Effector memory CD4-positive, alpha-beta T cell (primary cell): ENCODE results near the gene AKT1S1.

Source experiments
- DNase-seq, 3 donors: peaks; one replicate each; pipeline ENCODE4 v3.0.0-alpha.2; 2020
- H3K27ac ChIP-seq: 2 replicates; pipeline ENCODE4 v1.7.0; 2013; ENCODE audit warnings: mild to moderate bottlenecking, low read length, moderate library complexity; ENCODE audit not compliant: insufficient read depth, poor library complexity, severe bottlenecking
- H3K27me3 ChIP-seq: replicated peaks from 2 replicates; pipeline ENCODE4 v1.7.0; 2013; ENCODE audit warnings: mild to moderate bottlenecking, low read length; ENCODE audit not compliant: insufficient read depth, control insufficient read depth, poor library complexity, severe bottlenecking
- H3K36me3 ChIP-seq: 2 replicates; pipeline ENCODE4 v1.7.0; 2013; ENCODE audit warnings: mild to moderate bottlenecking, low read length, moderate library complexity; ENCODE audit not compliant: control insufficient read depth, insufficient read depth
- H3K4me1 ChIP-seq: 2 replicates; pipeline ENCODE4 v1.7.0; 2013; ENCODE audit warnings: low read length, mild to moderate bottlenecking; ENCODE audit not compliant: control insufficient read depth, insufficient read depth, poor library complexity, severe bottlenecking
- H3K4me3 ChIP-seq: 2 replicates; pipeline ENCODE4 v1.7.0; 2013; ENCODE audit warnings: low read length, low read depth, mild to moderate bottlenecking; ENCODE audit not compliant: insufficient read depth, poor library complexity, severe bottlenecking
- H3K9me3 ChIP-seq: 2 replicates; pipeline ENCODE4 v1.7.0; 2013; ENCODE audit warnings: mild to moderate bottlenecking, low read length, moderate library complexity; ENCODE audit not compliant: control insufficient read depth

AKT1S1 gene

DNA sequence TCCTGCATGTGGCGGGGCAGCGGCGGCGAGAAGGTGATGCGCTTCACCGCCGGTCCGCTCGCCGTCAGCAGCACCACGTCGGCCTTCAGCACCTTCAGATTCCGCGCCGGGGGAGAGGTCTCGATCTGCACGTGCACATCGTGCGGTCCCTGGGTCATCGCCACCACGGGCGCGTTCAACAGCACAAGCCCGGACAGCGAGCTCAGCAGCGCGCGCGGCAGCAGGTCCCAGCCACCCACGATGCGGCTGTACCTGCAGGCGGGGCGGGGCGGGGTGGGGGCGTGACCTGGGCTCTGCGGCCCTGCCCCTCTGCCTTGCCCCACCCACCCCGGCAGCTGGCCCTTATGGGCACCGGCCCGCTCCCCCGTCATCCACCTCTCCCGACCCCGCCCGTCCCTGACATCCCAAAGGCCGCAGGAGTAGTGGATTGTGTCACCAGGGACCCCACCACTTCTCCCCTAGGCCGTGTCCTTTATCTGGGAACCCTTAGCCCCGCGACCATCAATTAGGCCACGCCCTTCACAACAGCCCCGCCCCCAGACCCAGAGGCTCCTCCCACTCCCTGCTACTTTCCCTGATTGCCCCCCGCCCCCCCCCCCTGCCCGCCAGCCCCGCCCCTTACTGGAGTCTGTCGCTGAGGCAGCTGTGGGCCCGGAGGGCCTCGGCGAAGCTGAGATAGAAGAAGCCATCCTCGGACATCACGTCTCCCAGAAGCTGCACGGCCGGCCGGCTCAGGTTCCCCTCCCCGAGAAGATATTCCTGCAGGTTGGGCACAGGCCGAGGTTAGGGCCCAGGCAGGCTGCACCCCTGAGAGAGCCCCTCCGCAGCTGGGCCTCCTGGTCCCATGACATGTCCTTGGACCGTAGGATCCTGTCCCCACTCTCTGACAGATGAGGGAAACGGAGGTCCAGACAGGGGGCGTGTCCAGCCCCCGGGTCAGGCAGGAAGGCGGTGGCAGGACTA lies 13.5 kb upstream of the AKT1S1 start:
- H3K4me3 ChIP-seq = peak overlapping the region; percentile 63
- H3K36me3 ChIP-seq = no peaks in the 10 kb centered on the region
- DNase-seq = peak; percentile 58 to 67 (median 64)
- no peaks in the 10 kb centered on the region for H3K9me3 ChIP-seq
- peaks cover 16% of the 10 kb centered on the region for H3K4me1 ChIP-seq
- H3K27ac ChIP-seq = peak overlapping the region; percentile 55
- H3K27me3 ChIP-seq = no peaks in the 10 kb centered on the region

DNA sequence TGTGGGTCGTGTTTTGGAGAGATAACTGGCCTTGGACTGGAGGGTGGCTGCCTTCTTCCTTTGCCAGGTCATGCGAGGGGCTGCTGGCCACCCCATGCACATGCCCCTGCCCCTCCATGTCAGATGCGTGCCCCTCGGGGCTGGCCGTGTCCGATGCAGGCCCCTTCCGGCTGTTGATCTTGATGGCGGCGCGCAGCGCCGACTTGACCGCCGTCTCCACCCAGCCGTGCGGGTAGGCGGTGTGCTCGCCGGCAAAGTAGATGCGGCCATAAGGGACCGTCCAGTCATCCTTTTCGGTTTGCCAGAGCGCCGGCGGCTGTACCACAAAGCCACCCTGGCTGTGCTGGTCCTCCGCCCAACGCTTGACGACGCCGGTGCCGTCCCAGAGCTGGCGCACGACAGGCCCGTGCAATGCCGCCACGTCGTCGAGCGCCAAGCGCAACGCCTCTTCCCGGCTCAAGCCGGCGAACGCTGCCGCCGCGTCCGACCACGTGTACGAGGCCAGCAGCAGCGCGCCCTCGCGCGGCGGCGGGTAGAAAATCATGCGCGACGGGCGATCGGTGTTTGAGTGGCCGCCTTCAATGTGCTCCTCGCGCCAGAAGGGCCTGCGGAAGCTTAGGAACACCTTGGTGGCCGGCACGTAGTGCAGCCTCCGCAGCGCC lies 12.7 kb upstream of the AKT1S1 start:
- peak; percentile 50 to 64 (median 52) for DNase-seq
- Histone ChIP-seq H3K27me3 (no peaks in the 10 kb centered on the region), H3K9me3 (no peaks in the 10 kb centered on the region), H3K36me3 (peaks cover 2% of the 10 kb centered on the region), H3K4me3 (peak overlapping the region; percentile 63), H3K4me1 (peaks cover 7% of the 10 kb centered on the region), H3K27ac (peak overlapping the region; percentile 55)

DNA sequence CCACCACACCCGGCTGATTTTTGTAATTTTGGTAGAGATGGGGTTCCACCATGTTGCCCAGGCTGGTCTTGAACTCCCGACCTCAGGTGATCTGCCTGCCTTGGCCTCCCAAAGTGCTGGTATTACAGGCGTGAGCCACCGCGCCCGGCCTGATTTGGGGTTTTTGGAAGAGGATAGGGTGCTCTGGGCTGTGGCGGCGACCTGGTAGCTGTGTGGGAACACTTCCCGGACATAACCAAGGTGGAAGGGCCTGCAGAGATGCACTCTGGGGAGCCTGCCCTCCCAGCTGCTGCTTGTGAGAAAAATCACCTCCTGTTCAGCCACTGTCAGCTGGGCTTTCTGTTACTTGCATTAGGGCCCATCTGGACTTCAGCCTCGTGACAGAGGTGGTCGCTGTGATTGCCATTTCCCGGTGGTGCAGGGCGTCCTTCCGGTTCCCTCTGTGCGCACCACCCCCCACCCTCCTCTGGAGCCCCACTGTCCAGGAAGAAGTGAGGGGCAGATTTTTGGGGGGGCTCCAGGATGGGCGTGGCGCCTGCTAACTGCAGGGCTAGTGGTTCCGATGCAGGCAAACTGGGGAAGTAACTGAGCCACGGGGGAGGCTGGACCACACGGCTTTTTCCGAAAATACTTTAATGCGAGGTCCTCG lies 12.0 kb upstream of the AKT1S1 start:
- no peak overlapping the region for H3K4me3 ChIP-seq
- no peak for DNase-seq
- H3K27me3 ChIP-seq = no peaks in the 10 kb centered on the region
- H3K36me3 ChIP-seq = peaks cover 9% of the 10 kb centered on the region
- H3K9me3 ChIP-seq = no peaks in the 10 kb centered on the region
- peaks cover 5% of the 10 kb centered on the region for H3K4me1 ChIP-seq
- H3K27ac ChIP-seq = no peak overlapping the region

DNA sequence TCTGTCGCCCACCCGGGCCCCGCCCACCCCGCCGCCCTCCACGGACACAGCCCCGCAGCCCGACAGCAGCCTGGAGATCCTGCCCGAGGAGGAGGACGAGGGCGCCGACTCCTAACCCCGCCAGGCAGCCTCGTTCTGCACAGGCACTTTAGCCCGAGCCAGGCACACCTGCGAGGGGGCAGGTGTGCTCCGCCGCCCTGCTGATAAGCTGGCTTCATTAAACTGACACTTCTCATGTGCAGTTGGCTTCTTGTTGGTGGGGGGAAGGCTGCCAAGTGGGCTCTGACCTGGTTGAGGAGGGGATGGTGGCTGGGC lies 11.3 kb upstream of the AKT1S1 start:
- no peak for DNase-seq
- H3K36me3 ChIP-seq = peaks cover 16% of the 10 kb centered on the region
- H3K27ac ChIP-seq = no peak overlapping the region
- H3K9me3 ChIP-seq = no peaks in the 10 kb centered on the region
- no peaks in the 10 kb centered on the region for H3K27me3 ChIP-seq
- peaks cover 5% of the 10 kb centered on the region for H3K4me1 ChIP-seq
- H3K4me3 ChIP-seq = no peak overlapping the region

DNA sequence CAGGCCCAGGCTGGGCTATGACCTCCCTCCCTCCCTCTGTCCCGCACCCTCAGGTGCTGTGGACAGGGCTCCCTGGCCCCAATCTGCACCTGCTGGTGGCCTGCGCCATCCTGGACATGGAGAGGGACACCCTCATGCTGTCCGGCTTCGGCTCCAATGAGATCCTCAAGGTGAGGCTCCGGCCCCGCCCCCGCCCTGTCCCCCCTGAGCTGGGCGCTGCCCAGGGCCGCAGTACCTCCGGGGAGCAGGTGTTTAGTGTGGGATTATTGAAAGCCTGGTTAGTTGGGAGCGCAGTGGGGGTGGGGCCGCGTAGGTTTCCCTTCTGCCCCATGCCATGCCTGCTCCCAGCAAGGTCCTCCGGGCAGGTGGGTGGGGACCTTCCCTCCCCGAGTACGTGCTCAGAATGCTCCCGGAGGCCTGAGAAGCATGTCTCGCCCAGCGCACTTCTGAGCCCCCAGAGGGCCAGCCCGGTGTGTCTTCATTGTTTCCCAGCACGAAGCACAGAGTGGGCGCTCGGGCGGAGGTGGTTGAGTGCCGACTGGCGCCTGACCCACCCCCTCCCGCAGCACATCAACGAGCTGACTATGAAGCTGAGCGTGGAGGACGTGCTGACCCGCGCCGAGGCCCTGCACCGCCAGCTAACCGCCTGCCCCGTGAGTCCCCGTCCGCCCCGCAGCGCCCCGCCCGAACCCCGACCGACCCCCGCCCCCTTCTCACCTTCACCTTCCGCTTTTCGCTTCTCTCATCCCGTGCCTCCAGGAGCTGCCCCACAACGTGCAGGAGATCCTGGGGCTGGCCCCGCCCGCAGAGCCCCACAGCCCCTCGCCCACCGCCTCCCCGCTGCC lies 10.7 kb upstream of the AKT1S1 start:
- Histone ChIP-seq H3K4me1 (peaks cover 5% of the 10 kb centered on the region), H3K4me3 (no peak overlapping the region), H3K9me3 (no peaks in the 10 kb centered on the region), H3K27ac (no peak overlapping the region), H3K36me3 (peaks cover 21% of the 10 kb centered on the region), H3K27me3 (no peaks in the 10 kb centered on the region)
- DNase-seq = no peak

DNA sequence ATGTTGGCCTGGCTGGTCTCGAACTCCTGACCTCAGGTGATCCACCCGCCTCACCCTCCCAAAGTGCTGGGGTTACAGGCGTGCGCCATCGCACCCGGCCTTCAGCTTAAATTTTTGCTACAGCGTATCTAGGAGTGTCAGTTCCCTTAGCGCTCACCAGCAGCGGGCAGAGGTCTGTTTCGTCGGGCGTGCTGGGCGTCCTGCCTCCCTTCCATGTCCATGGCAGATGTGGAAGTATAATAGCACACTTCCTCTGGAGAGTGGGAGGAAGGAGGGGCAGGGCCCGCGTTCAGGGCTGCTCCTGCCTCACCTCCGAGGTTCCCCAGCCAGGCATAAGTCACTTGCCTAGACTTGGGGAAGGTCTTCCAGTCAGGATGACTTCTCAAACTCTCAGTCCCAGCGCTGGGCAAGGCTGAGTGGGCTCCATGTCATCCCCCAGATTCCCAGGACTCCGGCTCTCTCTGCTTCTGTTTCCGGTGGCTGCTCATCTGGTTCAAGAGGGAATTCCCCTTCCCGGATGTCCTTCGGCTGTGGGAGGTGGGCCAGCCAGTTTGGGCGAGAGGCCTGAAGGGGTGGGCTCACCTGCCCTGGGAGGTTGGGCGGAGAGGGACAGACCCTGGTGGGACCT lies 10.0 kb upstream of the AKT1S1 start:
- Histone ChIP-seq H3K27me3 (no peaks in the 10 kb centered on the region), H3K9me3 (no peaks in the 10 kb centered on the region), H3K4me1 (peaks cover 5% of the 10 kb centered on the region), H3K4me3 (no peak overlapping the region), H3K27ac (no peak overlapping the region), H3K36me3 (peaks cover 28% of the 10 kb centered on the region)
- no peak for DNase-seq

DNA sequence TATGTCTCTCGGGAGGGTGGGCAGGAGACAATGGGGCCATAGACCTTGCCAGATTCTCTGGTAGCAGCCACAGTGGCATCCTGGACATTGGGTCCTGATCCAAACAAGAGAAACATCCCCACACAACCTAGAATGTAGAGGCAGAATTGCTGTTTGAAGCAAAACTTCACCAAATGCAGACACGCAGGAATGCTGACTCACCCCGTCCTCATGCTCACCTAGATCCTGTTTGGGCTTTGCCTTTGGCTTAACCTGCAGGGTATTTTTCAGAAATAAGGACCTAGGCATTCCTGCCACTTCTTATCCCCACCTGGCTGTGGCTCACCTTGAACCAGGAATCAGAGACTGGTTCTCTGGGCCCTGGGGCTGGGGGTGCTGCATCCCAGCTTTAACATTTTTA lies 7.6 kb upstream of the AKT1S1 start:
- H3K9me3 ChIP-seq = no peaks in the 10 kb centered on the region
- no peak overlapping the region for H3K27ac ChIP-seq
- peaks cover 49% of the 10 kb centered on the region for H3K36me3 ChIP-seq
- H3K27me3 ChIP-seq = no peaks in the 10 kb centered on the region
- peaks cover 2% of the 10 kb centered on the region for H3K4me1 ChIP-seq
- DNase-seq = no peak
- no peak overlapping the region for H3K4me3 ChIP-seq

DNA sequence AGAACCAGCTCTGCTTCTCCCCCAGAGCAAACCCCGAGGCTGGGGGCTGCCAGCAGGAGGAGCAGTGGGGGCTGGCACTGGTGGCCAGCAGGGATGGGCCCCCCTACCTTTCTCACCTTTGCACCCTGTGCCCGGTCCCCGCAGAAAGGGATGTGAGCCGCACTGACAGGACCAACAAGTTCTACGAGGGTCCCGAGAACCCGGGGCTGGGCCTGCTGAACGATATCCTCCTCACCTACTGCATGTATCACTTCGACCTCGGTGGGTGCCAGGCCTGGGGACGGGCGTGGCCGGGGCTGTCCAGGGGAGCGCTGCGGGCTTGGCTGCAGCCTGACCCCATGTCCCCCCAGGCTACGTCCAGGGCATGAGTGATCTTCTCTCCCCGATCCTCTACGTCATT lies 7.0 kb upstream of the AKT1S1 start:
- no peaks in the 10 kb centered on the region for H3K27me3 ChIP-seq
- no peaks in the 10 kb centered on the region for H3K4me1 ChIP-seq
- H3K9me3 ChIP-seq = no peaks in the 10 kb centered on the region
- peaks cover 53% of the 10 kb centered on the region for H3K36me3 ChIP-seq
- H3K27ac ChIP-seq = no peak overlapping the region
- no peak overlapping the region for H3K4me3 ChIP-seq
- DNase-seq = no peak

DNA sequence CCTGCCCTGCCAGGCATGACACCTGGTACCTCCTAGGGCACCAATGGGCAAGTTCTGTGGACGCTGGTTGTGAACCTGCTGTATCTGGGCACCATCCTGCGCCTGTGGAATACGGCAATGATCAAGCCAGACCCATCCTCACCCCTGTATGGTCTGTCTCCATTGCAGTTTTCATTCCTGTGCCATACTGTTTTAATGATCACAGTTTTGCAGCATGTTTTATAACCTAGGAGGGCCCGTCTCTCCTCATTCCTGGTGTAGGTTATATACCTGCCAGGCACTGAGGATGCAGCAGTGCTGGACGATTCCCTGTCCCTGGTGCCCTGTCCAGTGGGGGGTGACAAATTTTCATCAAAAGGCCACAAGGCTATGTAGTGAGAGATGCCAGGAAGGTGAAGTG lies 5.9 kb upstream of the AKT1S1 start:
- no peaks in the 10 kb centered on the region for H3K9me3 ChIP-seq
- no peaks in the 10 kb centered on the region for H3K27me3 ChIP-seq
- peaks cover 56% of the 10 kb centered on the region for H3K36me3 ChIP-seq
- H3K4me1 ChIP-seq = peaks cover 6% of the 10 kb centered on the region
- no peak overlapping the region for H3K27ac ChIP-seq
- no peak overlapping the region for H3K4me3 ChIP-seq
- DNase-seq = no peak
